HG03354 (cell line): Measurements from ENCODE around the gene DNAJC27.

Source experiments
- ATAC-seq: cut with Tn5 transposase; IDR thresholded peaks from one replicate; pipeline ENCODE4 v1.9.1; 2021; ENCODE audit warnings: mild to moderate bottlenecking; ENCODE audit not compliant: unreplicated experiment, poor library complexity, severe bottlenecking

DNAJC27 gene

DNA sequence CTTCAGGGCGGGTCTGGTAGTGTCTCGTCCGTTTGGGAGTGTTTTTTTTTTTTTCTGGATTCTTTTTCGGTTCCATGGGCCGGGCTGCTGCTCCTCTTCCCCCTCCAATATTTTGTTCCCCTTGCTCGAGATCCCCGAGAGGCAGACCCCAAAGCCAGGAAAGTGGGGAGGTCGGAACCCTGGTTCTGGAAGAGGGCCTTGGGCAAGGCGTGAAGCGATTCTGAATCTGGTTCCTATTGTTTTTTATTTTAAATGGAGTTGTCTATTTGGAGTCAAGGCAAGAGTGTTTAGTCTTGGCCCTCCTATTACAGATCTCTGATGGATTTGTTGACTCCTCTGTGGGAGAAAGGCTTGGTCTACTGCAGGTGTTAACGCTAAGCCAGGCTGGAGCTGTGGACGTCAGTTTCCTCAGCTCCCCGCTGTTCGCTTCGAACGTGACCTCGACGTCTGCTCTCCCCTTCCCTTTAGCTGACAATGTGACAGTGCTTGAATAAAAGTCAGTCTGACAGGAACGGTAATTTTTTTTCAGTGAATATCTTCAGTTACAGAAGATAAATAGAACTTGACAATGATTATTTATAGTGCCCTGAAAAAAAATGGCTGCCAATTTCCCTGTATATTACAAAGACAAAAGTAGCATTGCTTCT is 683 bp upstream of the DNAJC27 start:
- no peak for ATAC-seq

DNA sequence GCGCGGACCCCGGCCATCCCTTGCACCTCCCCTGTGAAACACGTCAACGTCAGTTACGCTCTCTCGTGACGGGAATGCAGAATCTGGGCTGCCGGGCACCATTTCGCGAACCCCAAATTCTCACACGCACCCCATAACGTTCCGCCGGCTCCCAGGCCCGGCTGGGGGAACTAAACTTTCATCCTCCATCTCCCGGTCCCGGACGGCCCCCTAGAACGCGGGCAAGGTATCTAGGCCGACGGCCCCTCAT is 544 bp downstream of the DNAJC27 start:
- no peak for ATAC-seq

DNA sequence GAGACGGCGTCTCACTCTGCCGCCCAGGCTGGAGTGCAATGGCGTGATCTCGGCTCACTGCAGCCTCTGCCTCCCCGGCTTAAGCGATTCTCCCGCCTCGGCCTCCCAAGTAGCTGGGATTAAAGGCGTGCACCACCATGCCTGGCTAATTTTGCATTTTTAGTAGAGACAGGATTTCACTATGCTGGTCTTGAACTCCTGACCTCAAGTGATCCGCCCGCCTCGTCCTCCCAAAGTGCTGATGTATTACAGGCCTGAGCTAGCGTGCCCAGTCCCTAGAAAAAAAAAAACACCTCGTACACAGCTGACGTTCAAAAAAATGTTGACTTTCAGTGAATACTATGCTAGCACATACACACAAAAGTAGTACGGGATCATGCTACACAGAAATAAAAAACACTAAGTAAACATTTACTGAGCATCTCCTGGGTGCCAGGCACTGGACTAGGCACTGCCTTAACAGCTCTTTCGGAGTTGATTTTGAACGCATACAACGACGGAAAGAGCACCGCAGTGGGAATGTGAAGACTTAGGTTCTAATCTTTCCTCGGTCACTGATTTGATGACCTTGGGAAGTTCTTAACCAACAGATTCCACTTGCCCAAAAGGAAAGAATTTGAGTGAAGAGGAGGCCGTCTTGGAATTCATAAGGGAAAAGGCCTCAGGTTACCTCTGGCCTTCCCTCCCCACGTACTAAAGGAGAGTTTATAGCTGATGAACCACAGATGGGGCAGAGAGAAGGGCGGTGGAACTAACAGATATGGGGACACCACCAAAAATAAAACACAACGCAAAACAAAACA is 1.1 kb downstream of the DNAJC27 start:
- no peak for ATAC-seq

DNA sequence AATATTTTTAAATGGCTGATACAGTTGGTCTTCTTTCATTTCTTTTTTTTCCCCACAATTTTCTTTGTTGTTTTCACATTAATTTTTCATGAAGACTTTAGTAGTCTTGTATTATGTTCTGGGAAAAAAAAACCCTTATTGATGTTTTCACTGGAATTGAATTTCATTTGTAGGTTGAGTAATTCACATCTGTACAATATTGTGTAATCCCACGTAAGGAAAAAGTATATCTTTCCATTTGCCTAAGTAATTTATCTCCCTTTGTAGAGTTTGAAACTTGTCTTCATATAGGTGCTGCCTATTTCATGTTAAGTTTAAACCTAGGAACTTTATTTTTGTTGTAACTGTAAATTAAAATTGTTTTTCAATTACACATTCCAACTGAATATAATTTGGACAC is 2.0 kb downstream of the DNAJC27 start:
- ATAC-seq = no peak

DNA sequence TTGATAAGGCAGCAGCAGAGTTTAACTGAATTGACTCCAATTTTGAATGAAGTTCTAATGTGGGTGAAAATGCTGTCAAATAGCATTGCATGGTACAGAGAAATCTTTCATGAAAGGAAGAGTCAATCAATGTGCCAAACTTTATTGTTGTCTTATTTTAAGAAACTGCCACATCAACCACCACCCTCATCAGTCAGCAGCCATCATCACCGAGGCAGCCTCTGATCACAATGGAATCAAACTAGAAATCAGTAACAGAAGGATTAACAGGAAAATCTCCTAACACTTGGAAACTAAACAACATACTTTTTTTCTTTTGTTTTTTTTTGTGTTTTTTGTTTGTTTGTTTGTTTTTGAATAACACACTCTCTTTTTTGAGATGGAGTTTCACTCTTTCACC is 9.9 kb downstream of the DNAJC27 start:
- ATAC-seq = no peak

DNA sequence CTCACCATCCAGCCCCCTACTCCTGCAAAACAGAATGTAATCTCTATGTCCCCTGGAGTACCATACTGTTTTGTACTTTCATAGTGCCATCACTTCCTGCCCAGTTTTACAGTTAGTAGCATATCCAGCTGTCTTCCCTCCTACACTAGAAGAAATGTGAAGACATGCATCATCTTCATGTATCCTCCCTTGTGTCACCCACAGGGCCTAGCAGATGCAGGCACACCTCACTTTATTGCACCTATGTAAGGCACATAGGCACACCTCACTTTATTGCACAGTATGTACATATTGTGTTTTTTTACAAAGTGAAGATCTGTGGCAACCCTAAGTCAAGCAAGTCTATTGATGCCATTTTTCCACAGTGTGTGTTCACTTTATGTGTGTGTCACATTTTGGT is 12.0 kb downstream of the DNAJC27 start:
- no peak for ATAC-seq

DNA sequence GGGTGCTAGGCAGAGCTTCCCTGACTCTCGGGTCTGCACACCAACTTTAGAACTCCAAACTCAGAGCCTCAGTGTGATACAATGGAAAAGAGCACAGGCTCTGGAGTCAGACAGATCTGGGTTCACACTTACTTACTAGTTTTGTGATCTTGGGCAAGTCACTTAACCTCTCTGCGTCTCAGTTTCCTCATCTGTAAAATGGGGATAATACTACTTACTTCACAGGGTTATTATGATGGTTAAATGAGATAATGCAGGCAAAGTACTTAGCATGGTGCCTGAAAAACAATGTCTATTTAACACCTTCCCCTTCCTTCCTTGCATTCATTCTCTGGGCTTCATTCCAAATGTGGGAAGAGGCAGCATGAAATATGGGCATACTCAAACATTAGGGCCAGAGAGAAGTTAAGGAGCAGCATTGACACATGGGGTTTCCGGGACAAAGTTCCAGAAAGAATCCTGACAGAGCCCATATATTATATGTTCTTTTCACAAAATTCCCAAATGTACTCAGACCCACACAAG is 13.3 kb downstream of the DNAJC27 start:
- no peak for ATAC-seq

DNA sequence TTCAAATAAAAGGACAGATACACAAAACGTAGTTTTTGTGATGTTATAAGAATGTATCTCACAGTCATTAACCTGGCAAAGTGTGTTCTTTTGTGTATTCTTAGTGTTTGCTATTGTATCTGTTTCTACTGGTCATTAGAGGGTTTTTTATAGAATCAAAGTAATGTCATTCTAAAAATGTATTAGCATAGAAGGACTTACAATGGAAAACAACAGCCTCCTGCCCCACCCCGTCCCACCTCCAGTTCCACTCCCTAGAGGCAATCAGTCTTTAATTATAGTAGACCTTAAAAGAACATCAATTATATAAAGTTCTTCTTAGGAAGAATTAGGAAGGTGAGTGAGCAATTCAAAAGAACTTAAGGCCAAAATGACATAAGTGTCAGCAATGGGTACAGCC is 13.8 kb downstream of the DNAJC27 start:
- ATAC-seq = no peak

DNA sequence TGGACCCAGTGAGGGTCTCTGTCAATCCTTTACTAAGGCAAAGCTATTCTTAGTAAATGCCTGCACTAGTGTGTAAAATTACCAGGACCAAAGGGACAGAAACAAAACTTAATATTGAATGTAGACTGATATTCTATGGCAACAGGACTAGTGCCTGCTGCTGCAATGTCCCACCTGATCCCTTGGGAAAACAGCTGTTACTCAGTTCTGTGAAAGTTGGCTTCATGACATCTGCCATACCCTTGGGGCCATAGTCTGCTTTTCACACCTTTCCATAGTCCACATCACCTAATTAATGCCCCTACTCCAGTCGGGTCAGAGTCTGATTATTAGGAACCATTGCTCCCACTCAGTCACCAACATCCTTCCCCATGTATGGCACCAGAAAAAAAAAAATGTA is 14.5 kb downstream of the DNAJC27 start:
- ATAC-seq = no peak

DNA sequence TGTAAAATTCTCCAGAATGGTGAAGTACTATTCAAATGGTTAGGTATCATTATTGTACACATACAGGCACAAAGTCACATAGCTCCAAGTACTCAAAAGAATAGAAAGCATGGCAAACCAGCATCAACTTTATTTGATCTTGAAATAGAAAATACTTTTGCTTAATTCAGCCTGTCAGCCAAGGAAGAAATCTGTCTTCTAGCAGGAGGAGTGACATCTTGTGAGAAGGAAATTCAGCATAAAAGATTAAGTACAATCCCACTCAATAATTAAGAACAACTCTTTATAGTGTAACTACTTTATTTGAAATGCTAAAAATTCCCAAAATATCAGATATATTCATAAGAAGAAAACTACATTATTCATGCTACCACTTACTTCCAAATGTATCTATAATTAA is 15.8 kb downstream of the DNAJC27 start:
- ATAC-seq = no peak

DNA sequence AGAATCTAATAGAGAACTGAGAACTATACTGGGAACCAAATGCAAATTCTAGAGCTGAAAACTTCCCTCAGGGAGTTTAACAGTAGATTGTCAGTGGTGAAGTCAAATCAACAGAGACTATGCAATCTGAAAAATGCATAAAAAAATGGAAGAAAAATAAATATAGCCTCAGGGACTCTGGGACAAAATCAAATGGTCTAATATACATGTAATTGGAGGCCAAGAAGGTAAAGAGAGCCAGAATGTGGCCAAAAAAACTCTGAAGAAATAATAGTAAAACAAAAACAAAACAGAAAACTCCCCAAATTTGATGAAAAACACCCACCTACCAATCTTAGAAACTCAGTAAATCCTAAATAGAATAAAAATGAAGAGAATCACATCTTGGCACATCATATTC is 16.5 kb downstream of the DNAJC27 start:
- ATAC-seq = no peak

DNA sequence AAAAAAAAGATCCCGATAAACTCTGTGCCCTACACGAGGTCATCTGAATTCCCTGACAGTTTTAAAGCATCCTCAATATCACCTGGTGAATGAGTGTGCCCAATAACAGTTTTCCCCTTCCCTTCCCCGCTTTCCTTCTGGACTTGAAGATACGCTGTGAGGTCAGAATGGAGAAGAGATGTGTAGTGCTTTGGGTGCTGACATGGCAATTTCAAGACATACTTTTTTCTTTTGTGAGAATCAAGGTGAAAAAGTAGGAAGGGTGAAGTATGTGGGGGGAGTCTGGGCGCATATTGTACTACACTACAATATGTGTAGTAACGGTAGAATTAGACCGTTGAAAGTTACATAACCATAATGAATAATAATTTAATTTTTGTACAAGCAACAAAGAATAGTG is 21.7 kb downstream of the DNAJC27 start:
- ATAC-seq = no peak

DNA sequence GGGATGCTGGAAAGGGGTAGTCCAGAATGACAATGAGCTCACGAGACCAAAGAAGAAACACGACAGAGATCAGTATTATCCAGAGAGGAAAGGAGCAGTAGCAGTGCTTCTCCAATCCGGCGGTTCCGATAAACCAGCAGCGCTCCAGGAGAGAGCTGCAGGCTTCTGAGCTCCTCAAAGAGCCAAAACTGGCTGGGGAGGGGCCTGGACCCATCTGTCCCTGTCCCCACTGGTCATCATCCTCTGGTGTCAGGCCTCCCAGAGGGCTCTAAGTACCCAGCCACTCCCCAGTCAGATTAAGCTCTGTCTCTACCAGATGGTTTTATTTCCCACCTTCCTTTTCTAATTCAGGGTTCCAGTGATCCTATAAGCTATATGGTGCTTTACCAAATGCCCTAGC is 23.2 kb downstream of the DNAJC27 start:
- no peak for ATAC-seq

DNA sequence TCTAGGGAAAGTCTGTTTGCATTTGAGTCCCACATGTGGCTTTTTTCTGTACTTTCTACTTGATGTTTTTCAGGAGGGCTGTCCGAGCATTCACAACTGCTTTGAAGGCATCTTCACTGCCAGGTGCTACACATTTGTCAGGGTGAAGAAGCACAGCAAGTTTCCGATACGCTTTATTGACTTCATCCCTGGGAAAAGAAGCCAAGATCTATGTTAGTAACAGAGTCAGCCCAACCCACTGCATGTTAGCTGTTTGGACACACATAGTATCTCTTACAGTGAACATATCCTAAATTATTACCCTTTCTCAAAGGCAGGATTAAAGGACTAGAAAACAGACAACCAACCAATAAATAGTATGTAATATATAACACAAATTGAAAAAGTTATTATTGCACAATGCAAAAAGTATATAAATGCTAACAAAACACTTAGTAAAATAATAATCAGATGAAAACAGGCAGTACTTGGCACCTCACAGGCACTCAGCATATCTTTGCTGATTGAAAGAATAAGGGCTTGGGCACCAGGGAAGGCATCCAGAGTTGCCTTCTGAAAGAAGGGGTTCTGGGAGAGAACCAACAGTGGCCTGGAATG is 24.1 kb downstream of the DNAJC27 start:
- no peak for ATAC-seq

DNA sequence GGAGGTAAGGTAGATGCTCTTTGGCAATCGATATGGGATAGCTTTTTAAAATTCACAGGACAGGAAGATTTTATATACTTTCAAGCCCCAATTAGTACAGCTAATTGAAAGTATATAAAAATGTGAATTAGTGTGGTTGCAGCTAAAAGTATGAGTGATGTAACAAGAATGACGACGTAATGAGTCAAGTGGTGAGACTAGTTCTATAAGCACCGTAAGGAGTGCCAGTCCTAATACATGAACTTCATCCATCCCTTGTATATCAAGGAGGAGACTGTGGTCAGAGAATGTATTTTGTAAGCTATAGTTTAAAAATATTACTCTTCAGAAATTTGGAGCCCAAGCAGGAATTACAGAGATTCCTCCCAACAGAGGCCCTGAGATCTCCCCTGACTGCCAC is 25.8 kb downstream of the DNAJC27 start:
- no peak for ATAC-seq

DNA sequence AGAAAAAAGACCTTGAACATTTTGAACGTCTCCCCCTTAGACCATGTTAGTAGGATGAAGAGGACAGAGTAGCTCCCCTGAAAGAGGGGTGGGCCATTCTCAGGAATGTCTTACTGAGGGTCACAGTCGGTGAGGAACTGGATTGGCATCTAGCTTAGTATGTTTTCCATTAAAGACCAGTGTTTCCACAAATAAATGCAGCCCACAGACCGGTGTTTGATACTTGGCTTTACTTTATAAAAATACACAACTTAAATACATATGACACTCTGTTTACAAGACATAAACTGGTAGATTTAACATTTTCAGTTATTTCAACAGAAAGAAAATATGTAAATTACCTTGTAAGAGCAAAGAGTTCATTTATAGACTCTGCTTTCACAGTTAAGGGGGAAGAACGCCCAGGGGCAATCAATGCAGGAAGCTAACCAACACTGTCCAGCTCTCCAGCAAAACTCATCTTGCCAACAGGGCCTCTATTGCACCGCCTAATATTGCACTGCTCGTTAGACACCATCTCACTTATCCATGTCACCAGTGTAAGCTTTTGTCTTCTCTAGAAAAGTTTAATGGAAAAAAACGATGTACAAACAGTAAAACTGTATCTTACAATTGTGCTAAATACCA is 28.2 kb downstream of the DNAJC27 start:
- no peak for ATAC-seq

DNA sequence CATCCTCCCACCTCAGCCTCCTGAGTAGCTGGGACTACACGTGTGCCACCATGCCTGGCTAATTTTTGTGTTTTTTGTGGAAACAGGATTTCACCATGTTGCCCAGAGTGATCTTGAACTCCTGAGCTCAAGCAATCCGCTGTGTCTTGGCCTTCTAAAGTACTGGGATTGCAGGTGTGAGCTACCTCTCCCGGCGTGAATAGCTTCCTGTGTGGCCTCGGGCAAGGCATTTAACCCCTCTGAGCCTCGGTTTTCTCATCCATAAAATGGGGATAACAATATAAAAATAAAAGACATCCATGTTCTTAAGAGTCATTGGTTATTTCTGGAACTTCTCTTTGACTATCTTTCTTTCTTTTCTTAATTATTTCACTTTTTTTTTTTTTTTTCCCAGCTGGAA is 32.4 kb downstream of the DNAJC27 start:
- no peak for ATAC-seq

DNA sequence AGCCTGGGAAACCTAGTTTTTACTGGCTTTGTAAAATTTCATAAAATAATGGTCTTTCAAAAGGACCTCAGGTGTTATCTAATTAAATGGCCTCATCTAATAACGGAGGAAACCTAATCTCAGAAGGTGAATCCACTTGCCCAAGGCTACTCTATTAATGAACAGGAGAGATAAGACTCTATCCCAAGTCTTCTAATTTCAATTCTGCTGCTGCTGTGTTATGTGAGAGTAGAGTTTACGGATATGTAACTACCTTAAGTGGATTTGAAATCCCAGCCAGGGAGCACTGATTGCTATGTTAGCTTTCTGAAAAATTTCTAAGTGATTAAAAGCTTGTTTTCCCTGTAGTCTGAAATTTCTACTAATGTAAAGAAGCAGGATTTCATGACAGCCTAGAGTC is 34.5 kb downstream of the DNAJC27 start:
- ATAC-seq = no peak

DNA sequence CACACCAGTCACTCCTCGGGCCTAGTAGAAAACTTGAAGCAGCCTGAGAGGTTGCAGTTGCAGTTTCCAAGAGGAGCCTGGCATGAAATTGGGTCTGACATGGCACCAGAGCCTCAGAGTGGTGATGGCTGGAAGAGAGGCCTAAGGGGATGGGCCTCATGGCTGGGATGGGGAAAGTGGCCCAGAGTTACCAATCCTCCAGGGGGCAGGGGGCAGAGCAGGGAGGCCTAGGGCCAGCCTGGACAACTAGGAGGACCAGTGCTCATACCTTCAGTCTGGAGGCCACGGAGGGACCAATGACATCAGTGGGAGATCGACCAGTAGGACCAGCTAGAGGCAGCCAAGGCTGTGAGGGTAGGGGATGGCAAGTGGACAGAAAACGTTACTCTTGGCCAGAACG is 36.6 kb downstream of the DNAJC27 start:
- no peak for ATAC-seq

DNA sequence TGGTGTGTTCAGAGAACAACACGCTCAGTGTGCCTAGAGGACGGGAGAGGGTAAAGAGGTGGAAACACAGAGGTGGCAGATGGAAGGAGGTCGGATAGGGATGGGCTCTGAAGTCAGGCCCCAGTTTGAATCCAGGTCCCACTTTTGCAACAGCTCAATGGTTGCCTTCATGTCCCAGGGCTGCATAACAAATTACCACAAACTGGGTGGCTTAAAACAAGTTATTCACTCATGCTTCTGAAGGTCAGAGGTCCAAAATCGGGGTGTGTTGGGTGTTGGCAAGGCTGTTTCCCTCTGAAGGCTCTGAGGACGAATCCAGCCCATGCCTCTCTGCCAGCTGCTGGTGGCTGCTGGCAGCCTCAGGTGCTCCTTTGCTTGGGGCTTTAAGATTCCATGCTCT is 39.0 kb downstream of the DNAJC27 start:
- no peak for ATAC-seq

DNA sequence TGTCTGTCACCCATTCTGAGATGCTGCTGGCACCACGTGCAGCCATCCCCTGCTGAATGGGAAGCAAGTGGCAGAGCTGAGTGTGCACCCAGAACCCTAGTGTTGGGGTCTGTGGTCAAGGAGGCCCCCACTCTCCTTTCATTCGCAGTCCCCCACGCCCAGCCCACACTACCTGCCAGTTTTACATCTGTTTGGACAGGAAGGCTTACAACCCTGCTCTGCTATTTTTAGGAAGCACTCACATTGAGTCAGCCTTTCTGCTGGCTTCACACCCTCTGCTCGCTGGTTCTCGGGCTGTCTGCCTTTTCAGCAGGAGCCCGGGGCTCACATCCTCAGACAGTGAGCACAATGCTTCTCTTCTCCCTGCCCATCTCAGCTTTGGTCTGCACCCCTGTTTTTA is 41.0 kb downstream of the DNAJC27 start:
- ATAC-seq = peak; percentile 61
